TTC549 (cell line): ENCODE data around the gene CASP1.

Experiments
- FAIRE-seq: peaks from 2 replicates; lab custom pipeline; 2012; peaks lifted over from hg19 to GRCh38; lab: Jason Lieb, UNC

CASP1 gene

DNA sequence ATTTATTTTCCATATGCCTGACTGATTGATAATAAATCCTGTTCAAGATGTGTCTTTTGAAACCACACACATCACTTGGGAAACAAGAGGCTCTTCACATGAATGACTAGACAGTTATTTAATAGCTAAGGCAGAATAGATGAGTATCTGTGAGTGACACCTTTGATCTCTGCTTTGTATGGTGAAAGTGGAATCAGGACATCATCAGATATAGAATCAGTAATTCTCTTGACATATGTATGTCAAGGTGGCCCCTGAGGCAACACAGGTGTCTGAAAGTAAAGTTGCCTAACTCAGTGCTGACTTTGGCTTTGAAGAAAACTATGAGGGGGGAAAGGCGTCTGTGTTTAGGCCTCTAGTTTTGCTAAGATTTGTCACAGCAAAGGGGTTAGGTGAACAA, 55.1 kb downstream of the CASP1 start:
- no peak for FAIRE-seq
